ENCODE measurements around the gene AJAP1.

GRCh38 chr1:4724001-4724400 lies 69.6 kb downstream of the AJAP1 start:
- TF ChIP-seq CTCF (IDR thresholded peaks at IDR 0.05) (no peak), POLR2A (IDR thresholded peaks at IDR 0.05) (no peak)

Measured in esophagus squamous epithelium (tissue), 4 donors.